22Rv1 (cell line): ENCODE data around the gene ARF1.

ENCODE experiments used
- H3K27ac ChIP-seq: fragments of 450-650 bp; 2 replicates; pipeline ENCODE4 v1.5.1; 2017
- CTCF ChIP-seq: fragments of 450-650 bp; IDR thresholded peaks from 2 replicates; pipeline ENCODE4 v1.5.1; 2017; ENCODE audit warnings: mild to moderate bottlenecking
- ZFX ChIP-seq: fragments of 450-650 bp; IDR thresholded peaks from 2 replicates; pipeline ENCODE4 v1.6.1; 2017; ENCODE audit warnings: antibody characterized with exemption, borderline replicate concordance

The ARF1 gene

GRCh38 chr1:228090613-228091081, 8.1 kb downstream of the ARF1 start:
- no peak for TF ChIP-seq ZFX
- TF ChIP-seq CTCF = no peak
- H3K27ac ChIP-seq = no peak overlapping the region; the same call in 1 of the 2 replicates

GRCh38 chr1:228091084-228091483, 8.6 kb downstream of the ARF1 start:
- no peak overlapping the region; the same call in 1 of the 2 replicates for H3K27ac ChIP-seq
- TF ChIP-seq ZFX (no peak), CTCF (no peak)

- TF ChIP-seq ZFX (no peak), CTCF (no peak)
- no peak overlapping the region for H3K27ac ChIP-seq
These were observed 10.0 kb downstream of the ARF1 start for GRCh38 chr1:228092342-228093049.

- no peak overlapping the region for H3K27ac ChIP-seq
- no peak for TF ChIP-seq ZFX
- no peak for TF ChIP-seq CTCF
These were observed 10.8 kb downstream of the ARF1 start for GRCh38 chr1:228093050-228093906.

GRCh38 chr1:228094432-228095016, 12.0 kb downstream of the ARF1 start:
- no peak overlapping the region for H3K27ac ChIP-seq

GRCh38 chr1:228095161-228095560, 12.7 kb downstream of the ARF1 start:
- TF ChIP-seq CTCF (no peak), ZFX (no peak)
- H3K27ac ChIP-seq = no peak overlapping the region

More at GRCh38 chr1:228094432-228095016, 12.0 kb downstream of the ARF1 start:
- TF ChIP-seq ZFX (no peak), CTCF (no peak)
